PFSK-1 (cell line): ENCODE results near the gene RAPSN.

Experiments used
- FOXP2 ChIP-seq: optimal IDR thresholded peaks from 2 replicates; pipeline ENCODE3; 2011; ENCODE audit warnings: borderline replicate concordance, control low read depth, inconsistent platforms; ENCODE audit not compliant: insufficient read depth; ENCODE audit errors: extremely low read length, extremely low read depth
- POLR2AphosphoS5 ChIP-seq: IDR thresholded peaks from 2 replicates; pipeline ENCODE4 v1.6.1; 2012; ENCODE audit warnings: low read depth, mild to moderate bottlenecking, control low read depth, low read length, moderate library complexity
- SIN3A ChIP-seq: IDR thresholded peaks from 2 replicates; pipeline ENCODE4 v1.6.1; 2012; ENCODE audit warnings: mild to moderate bottlenecking, low read length, moderate library complexity, borderline replicate concordance; ENCODE audit not compliant: insufficient read depth
- TAF1 ChIP-seq: IDR thresholded peaks from 2 replicates; pipeline ENCODE4 v1.6.1; 2012; ENCODE audit warnings: low read length, control low read depth, borderline replicate concordance; ENCODE audit not compliant: insufficient read depth
- TF ChIP-seq, protein P1 (sequence below), 2 experiments: IDR thresholded peaks; 2 replicates each; pipeline versions ENCODE4 v1.6.1 to v1.8.0; 2011 to 2012; ENCODE audit warnings: low read depth in 2 of 2, low read length in 2 of 2, control low read depth in 1 of 2, inconsistent platforms in 1 of 2, mild to moderate bottlenecking in 1 of 2, moderate library complexity in 1 of 2; ENCODE audit not compliant: insufficient read depth in 1 of 2

DNA sequence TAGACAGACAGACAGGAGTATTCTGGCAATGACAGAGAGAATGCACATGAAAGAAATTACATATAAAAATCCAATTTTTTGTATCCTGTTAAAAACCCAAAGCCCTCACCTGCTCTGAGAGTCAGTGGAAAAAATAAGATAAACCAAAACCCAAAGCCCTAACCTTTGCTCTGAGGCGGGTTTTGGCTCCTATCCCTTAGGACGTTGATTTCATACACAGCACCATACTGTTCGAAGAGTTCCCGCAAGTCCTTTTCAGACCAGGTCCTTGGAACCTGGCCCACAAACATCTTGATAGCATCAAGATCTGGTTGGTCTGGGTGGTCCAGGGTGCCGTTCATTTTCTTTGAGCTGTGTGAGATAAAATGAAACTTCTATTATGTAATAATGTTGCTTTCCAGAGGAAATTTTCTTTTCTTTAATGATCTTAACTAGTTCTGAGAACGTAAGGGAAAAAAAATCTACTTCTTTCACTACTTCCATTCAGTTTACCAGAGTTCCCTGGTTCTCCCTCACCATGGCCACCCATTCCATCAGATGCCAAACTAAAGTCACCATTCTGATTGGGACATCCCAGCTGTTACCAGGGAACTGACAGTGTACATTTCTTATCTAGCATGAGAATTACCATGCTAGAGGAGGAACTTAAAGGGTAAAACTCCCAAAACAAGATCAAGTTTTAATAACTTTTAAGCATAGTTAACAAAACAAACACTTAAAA lies 39.9 kb upstream of the RAPSN start:
- TF ChIP-seq POLR2AphosphoS5 (no peak), SIN3A (no peak), TAF1 (no peak), FOXP2 (no peak)
- TF ChIP-seq, protein P1, sequence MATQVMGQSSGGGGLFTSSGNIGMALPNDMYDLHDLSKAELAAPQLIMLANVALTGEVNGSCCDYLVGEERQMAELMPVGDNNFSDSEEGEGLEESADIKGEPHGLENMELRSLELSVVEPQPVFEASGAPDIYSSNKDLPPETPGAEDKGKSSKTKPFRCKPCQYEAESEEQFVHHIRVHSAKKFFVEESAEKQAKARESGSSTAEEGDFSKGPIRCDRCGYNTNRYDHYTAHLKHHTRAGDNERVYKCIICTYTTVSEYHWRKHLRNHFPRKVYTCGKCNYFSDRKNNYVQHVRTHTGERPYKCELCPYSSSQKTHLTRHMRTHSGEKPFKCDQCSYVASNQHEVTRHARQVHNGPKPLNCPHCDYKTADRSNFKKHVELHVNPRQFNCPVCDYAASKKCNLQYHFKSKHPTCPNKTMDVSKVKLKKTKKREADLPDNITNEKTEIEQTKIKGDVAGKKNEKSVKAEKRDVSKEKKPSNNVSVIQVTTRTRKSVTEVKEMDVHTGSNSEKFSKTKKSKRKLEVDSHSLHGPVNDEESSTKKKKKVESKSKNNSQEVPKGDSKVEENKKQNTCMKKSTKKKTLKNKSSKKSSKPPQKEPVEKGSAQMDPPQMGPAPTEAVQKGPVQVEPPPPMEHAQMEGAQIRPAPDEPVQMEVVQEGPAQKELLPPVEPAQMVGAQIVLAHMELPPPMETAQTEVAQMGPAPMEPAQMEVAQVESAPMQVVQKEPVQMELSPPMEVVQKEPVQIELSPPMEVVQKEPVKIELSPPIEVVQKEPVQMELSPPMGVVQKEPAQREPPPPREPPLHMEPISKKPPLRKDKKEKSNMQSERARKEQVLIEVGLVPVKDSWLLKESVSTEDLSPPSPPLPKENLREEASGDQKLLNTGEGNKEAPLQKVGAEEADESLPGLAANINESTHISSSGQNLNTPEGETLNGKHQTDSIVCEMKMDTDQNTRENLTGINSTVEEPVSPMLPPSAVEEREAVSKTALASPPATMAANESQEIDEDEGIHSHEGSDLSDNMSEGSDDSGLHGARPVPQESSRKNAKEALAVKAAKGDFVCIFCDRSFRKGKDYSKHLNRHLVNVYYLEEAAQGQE (IDR thresholded peaks at IDR 0.05; ENCODE audit: insufficient read depth in 1 of 2, low read depth in 2 of 2, low read length in 2 of 2) = no peak
